ENCODE results near the gene TTC28.
"Not testable (repeated sequence)": the region's sequence is repeated elsewhere in the genome, so short reads cannot be mapped to it uniquely, and the experiment has no call there.

DNA sequence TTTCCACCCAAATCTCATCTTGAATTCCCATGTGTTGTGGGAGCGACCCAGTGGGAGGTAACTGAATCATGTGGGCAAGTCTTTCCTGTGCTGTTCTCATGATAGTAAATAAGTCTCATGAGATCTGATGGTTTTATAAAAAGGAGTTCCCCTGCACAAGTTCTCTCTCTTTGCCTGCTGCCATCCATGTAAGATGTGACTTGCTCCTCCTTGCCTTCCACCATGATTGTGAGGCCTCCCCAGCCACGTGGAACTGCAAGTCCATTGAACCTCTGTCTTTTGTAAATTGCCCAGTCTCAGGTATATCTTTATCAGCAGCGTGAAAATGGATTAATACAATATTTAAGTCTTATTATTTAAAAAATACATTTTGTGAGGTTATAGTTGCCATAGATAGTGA is 315.5 kb downstream of the TTC28 start:
- TF ChIP-seq, protein P1, sequence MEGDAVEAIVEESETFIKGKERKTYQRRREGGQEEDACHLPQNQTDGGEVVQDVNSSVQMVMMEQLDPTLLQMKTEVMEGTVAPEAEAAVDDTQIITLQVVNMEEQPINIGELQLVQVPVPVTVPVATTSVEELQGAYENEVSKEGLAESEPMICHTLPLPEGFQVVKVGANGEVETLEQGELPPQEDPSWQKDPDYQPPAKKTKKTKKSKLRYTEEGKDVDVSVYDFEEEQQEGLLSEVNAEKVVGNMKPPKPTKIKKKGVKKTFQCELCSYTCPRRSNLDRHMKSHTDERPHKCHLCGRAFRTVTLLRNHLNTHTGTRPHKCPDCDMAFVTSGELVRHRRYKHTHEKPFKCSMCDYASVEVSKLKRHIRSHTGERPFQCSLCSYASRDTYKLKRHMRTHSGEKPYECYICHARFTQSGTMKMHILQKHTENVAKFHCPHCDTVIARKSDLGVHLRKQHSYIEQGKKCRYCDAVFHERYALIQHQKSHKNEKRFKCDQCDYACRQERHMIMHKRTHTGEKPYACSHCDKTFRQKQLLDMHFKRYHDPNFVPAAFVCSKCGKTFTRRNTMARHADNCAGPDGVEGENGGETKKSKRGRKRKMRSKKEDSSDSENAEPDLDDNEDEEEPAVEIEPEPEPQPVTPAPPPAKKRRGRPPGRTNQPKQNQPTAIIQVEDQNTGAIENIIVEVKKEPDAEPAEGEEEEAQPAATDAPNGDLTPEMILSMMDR (IDR thresholded peaks at IDR 0.05 in 2 of 3, conservative IDR thresholded peaks at IDR 0.05 in 1 of 3; ENCODE audit: control insufficient read depth in 2 of 3, extremely low read depth in 1 of 3, insufficient read depth in 1 of 3, low read depth in 3 of 3, low read length in 3 of 3), result not testable (repeated sequence)
- TF ChIP-seq ZNF207 (IDR thresholded peaks at IDR 0.05; ENCODE audit: borderline replicate concordance); SMAD1 (IDR thresholded peaks at IDR 0.05; ENCODE audit: low read depth, partially characterized antibody); TAF1 (IDR thresholded peaks at IDR 0.05; ENCODE audit: borderline replicate concordance, low read depth, low read length): not testable (repeated sequence)
- TF ChIP-seq, protein P2, sequence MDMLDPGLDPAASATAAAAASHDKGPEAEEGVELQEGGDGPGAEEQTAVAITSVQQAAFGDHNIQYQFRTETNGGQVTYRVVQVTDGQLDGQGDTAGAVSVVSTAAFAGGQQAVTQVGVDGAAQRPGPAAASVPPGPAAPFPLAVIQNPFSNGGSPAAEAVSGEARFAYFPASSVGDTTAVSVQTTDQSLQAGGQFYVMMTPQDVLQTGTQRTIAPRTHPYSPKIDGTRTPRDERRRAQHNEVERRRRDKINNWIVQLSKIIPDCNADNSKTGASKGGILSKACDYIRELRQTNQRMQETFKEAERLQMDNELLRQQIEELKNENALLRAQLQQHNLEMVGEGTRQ (IDR thresholded peaks at IDR 0.05; ENCODE audit: borderline replicate concordance, low read depth, low read length), result not testable (repeated sequence)

Measured in GM12878 (cell line).